Raji (cell line): Measurements from ENCODE around the gene PRM1.

Source experiments
- POLR2A ChIP-seq: IDR thresholded peaks from 2 replicates; pipeline ENCODE4 v1.6.1; 2011; ENCODE audit warnings: low read depth, low read length, control low read depth; ENCODE audit not compliant: insufficient read depth

The PRM1 gene

GRCh38 chr16:11272484-11272883, 8.6 kb downstream of the PRM1 start:
- no peak for TF ChIP-seq POLR2A

DNA sequence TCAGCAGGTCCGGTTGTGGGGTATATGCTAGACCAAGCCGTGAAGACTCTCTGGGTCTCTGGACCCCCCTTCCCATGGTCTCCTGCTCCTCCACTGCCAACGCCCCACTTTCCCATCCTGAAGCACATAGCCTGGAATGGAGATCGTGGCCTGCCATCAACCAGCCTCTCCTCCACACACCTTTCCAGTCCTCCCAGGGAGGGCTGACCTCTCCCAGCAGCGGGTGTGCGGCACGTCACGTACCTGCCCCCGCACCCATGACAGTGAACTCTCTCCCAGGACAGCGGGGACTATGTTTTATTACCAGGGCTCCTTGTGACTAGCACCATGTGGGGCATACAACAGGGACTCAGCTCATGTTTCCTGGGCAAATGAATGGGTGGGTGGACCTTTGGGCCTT, 9.5 kb downstream of the PRM1 start:
- no peak for TF ChIP-seq POLR2A

- TF ChIP-seq POLR2A: no peak
Measured at GRCh38 chr16:11270602-11271162, 10.4 kb downstream of the PRM1 start.

DNA sequence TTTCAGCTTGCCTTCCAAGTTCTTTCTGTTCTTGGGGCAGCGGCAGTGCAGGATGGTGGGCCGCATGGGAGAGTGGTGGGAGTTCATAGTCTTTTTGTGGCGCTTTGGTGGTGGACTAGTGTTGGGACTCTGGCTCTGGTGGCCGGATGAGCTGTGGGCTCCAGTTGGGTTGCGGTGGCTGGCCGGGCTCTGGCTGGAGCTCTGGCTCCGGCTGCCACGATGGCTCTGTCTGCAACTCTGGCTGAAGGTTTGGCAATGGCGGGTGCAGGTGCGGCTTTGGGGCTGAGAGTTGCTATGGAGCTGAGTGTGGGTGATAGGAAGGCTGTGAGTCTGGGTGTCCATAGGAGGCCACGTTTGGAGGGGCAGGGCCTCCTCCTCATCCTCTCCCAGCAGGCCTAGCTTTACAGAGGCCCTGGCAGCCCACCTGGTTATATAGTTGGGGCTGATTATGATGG, 12.2 kb downstream of the PRM1 start, which contains the start of gene TNP2:
Gene TNP2 (minus strand): TSS at position 405 of the 455 bp plus-strand sequence. CDS start 63 bp downstream, at position 342.
- TF ChIP-seq POLR2A: no peak

DNA sequence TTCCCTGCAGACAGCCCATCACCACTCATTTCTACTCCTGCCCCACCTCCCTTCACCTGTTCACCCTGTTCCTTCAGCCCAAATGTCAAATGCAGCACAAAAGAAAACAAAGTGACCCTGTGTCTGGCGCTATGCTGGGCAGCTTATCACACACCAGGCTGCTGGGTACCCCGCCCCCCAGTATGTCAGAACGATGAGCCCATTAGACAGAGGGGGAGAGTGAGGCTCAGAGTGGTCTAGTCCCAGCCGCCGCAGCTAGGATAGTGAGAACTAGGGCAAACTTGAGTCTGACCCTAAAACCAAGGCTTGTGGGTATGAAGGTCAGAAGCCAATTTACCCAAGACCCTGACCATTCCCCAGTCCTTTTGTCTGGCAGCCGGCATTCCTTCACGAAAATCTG, 16.0 kb downstream of the PRM1 start:
- TF ChIP-seq POLR2A: no peak

- TF ChIP-seq POLR2A: no peak
Measured at GRCh38 chr16:11264155-11264832, 16.8 kb downstream of the PRM1 start.

GRCh38 chr16:11263737-11264136, 17.4 kb downstream of the PRM1 start:
- no peak for TF ChIP-seq POLR2A

DNA sequence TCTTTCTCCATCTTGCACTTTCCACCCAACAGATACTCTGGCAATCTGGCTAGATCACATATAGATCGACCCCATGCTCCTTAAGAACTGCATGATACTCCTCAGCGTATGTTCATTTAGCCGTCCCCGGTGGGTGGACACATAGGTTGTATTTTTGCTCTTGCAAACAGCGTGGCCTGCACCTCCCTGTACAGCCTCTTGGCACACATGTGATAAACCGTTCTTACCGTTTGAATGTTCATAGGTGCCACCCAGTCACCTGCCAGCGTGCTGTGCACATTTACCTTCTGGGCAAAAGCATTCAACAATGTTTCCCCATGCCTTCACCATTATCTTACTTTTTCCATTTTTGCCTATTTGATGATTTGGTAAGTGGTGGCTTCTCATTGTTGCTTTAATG, 18.2 kb downstream of the PRM1 start:
- TF ChIP-seq POLR2A: no peak

DNA sequence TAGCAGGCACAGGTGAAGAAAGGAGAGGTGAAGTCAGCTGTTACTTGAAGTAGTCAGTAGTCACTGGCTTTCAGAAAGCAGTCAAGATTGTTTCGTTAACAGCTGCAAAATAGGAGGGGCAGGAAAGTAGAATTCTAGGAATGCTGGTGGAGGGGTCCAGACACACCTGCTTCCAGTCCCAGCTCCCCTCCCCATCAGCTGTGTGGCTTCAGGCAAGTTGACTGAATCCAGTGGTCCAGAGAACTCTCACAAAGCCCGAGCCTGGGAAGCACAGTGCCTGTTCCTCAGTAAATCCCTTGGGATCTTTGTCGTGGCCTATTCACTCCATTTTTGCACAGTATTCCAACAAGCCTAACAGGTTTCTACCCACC, 20.5 kb downstream of the PRM1 start:
- TF ChIP-seq POLR2A: no peak

- TF ChIP-seq POLR2A: no peak
Measured at GRCh38 chr16:11259655-11260595, 21.2 kb downstream of the PRM1 start.

DNA sequence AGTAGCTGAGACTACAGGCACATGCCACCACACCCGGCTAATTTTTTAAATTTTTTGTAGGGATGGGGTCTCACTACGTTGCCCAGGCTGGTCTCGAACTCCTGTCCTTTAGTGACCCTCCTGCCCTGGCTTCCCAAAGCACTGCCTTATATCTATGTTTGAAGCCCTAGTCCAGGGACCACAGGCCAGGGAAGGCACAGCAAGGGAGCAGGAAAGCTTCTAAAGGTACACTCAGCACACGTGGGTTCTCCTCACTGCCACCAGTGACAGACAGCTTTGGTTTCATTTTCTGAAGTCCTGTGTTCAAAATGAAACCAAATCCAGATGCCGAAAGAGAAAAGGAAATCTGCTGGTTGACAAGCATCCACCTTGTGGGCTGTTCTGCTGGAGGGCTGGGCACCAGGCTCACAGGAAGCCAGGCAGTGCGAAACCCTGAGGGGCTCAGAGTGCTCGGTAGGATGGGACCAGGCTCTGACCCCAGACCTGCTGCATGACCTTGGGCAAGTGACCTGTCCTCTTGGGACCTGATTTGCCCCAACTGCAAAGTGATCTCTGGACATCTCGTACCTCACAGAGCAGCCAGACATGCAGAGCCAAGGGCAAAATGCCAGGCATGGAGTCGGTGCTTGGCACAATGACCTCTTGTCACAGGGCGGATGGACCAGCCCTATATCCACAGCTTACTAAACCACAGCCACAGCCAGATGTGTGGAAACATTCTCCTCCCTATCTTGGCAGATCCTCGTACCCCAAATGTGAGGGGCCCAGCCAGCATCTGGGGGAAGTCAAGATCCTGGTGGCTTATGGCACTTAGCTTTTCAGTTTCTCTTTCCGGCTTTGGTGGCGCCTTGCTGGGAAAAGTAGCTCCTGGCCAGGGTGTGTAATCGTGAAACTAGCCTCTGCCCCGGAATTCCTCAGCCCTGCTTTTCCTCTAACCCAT, 22.3 kb downstream of the PRM1 start:
- no peak for TF ChIP-seq POLR2A

DNA sequence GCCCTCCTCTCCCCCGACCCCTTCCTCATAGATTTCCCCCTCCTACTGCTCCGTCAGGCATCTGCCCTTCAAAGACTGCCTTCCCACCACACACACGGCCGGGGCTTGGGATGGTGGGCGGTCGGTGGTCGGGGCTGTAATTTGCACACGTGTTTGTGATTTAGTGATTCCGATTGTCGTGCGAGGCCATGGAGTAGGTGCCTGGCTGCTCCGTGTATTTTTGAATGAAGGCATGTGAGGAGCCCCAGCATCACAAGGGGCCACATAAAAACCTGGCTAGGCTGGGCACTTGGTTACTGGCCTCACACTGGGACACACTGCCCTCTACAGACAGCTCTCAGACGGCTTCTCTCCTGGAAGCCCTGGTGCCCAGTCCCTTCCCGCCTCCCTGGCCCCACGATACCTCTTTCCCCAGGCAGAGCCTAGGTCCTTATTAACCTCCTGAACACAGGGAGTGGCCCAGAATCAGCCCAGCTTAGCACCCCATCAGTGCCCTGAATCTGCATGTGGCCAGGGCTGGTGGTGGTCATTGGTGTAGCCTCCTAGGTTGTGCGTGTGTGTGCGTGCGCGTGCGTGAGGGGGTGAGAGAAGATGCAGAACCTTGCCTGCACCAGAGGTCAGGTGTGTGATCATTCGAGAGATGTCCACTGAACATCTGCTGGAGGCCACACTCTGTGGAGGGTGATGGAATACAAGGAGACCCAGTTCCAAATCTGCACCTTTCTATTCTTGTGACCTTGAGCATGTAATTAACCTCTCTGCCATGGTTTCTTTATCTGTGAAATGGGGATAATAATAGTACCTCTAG, 23.8 kb downstream of the PRM1 start:
- TF ChIP-seq POLR2A: peak; percentile 26; the same call in 1 of the 2 replicates

GRCh38 chr16:11256661-11257130, 24.4 kb downstream of the PRM1 start:
- TF ChIP-seq POLR2A: no peak
